SK-N-SH treated with all-trans-retinoic acid at 6 μM for 48 hours (cell line): ENCODE measurements around the gene NEK1.
A peak's percentile ranks its signal among the peaks of the same experiment; 100 is the strongest.

Experiments used
- ATAC-seq: fragments of 200-7000 bp; cut with Tn5 transposase; 3 replicates; pipeline ENCODE4 v1.9.1; 2020; ENCODE audit warnings: mild to moderate bottlenecking, moderate library complexity
- ARNTL ChIP-seq: fragments of 450-650 bp; formaldehyde crosslinking; IDR thresholded peaks from 2 replicates; pipeline ENCODE4 v1.5.0; 2020; ENCODE audit warnings: low read depth, mild to moderate bottlenecking, moderate library complexity, borderline replicate concordance
- CREB5 ChIP-seq: fragments of 250-450 bp; sonication (Bioruptor Pico); IDR thresholded peaks from 2 replicates; pipeline ENCODE4 v1.5.1; 2020; ENCODE audit warnings: low read depth, mild to moderate bottlenecking, moderate library complexity
- CSDC2 ChIP-seq: fragments of 250-450 bp; sonication (Bioruptor Pico); IDR thresholded peaks from 2 replicates; pipeline ENCODE4 v1.5.0; 2020; ENCODE audit warnings: mild to moderate bottlenecking, moderate library complexity
- CSRNP3 ChIP-seq: fragments of 250-450 bp; sonication (Bioruptor Pico); IDR thresholded peaks from 2 replicates; pipeline ENCODE4 v1.5.1; 2021; ENCODE audit warnings: mild to moderate bottlenecking, moderate library complexity
- ESRRG ChIP-seq: fragments of 250-450 bp; sonication (Bioruptor Pico); IDR thresholded peaks from 2 replicates; pipeline ENCODE4 v1.6.1; 2021; ENCODE audit warnings: mild to moderate bottlenecking
- ISL1 ChIP-seq: fragments of 250-450 bp; sonication (Bioruptor Pico); IDR thresholded peaks from 2 replicates; pipeline ENCODE4 v2.1.2; 2022; ENCODE audit warnings: mild to moderate bottlenecking, moderate library complexity
- PATZ1 ChIP-seq: fragments of 250-450 bp; sonication (Bioruptor Pico); IDR thresholded peaks from 2 replicates; pipeline ENCODE4 v1.8.0; 2020; ENCODE audit warnings: mild to moderate bottlenecking, moderate library complexity, borderline replicate concordance
- POU6F1 ChIP-seq: fragments of 250-450 bp; sonication (Bioruptor Pico); IDR thresholded peaks from 2 replicates; pipeline ENCODE4 v1.8.0; 2021; ENCODE audit warnings: low read depth, mild to moderate bottlenecking, moderate library complexity, borderline replicate concordance
- PPARA ChIP-seq: fragments of 250-450 bp; sonication (Bioruptor Pico); IDR thresholded peaks from 2 replicates; pipeline ENCODE4 v1.5.0; 2020; ENCODE audit warnings: mild to moderate bottlenecking, borderline replicate concordance
- RARB ChIP-seq: fragments of 250-450 bp; sonication (Bioruptor Pico); IDR thresholded peaks from 2 replicates; pipeline ENCODE4 v1.8.0; 2021; ENCODE audit warnings: mild to moderate bottlenecking, moderate library complexity
- SNAI2 ChIP-seq: fragments of 250-450 bp; sonication (Bioruptor Pico); IDR thresholded peaks from 2 replicates; pipeline ENCODE4 v1.5.0; 2020; ENCODE audit warnings: mild to moderate bottlenecking, moderate library complexity
- TCF4 ChIP-seq: fragments of 250-450 bp; sonication (Bioruptor Pico); IDR thresholded peaks from 2 replicates; pipeline ENCODE4 v1.8.0; 2021; ENCODE audit warnings: mild to moderate bottlenecking, moderate library complexity, borderline replicate concordance
- TOX ChIP-seq: fragments of 250-450 bp; sonication (Bioruptor Pico); IDR thresholded peaks from 2 replicates; pipeline ENCODE4 v1.8.0; 2021; ENCODE audit warnings: mild to moderate bottlenecking, moderate library complexity, borderline replicate concordance
- TSHZ2 ChIP-seq: fragments of 250-450 bp; sonication (Bioruptor Pico); IDR thresholded peaks from 2 replicates; pipeline ENCODE4 v1.5.0; 2020; ENCODE audit warnings: mild to moderate bottlenecking, moderate library complexity
- ZC3H10 ChIP-seq: fragments of 250-450 bp; sonication (Bioruptor Pico); IDR thresholded peaks from 2 replicates; pipeline ENCODE4 v1.5.1; 2021; ENCODE audit warnings: mild to moderate bottlenecking, moderate library complexity
- ZFP3 ChIP-seq: fragments of 250-450 bp; sonication (Bioruptor Pico); IDR thresholded peaks from 2 replicates; pipeline ENCODE4 v1.5.0; 2020; ENCODE audit warnings: mild to moderate bottlenecking, moderate library complexity
- ZFP30 ChIP-seq: fragments of 450-650 bp; formaldehyde crosslinking; IDR thresholded peaks from 2 replicates; pipeline ENCODE4 v1.5.0; 2022; ENCODE audit warnings: mild to moderate bottlenecking, moderate library complexity
- ZNF565 ChIP-seq: fragments of 450-650 bp; formaldehyde crosslinking; conservative IDR thresholded peaks from 2 replicates; pipeline ENCODE4 v1.5.0; 2020; ENCODE audit warnings: low read depth, mild to moderate bottlenecking, moderate library complexity
- ZNF70 ChIP-seq: fragments of 450-650 bp; formaldehyde crosslinking; IDR thresholded peaks from 2 replicates; pipeline ENCODE4 v1.5.0; 2020; ENCODE audit warnings: mild to moderate bottlenecking, moderate library complexity
- ZNF8 ChIP-seq: fragments of 450-650 bp; formaldehyde crosslinking; IDR thresholded peaks from 2 replicates; pipeline ENCODE4 v1.5.0; 2020; ENCODE audit warnings: mild to moderate bottlenecking, moderate library complexity

NEK1 gene

GRCh38 chr4:169622566-169622965 lies 10.2 kb upstream of the NEK1 start:
- no peak for ATAC-seq
- no peak for TF ChIP-seq CREB5
- TF ChIP-seq RARB (CRISPR knock-in tag): no peak
- no peak for TF ChIP-seq ZNF70 (CRISPR knock-in tag)
- no peak for TF ChIP-seq POU6F1 (CRISPR knock-in tag)

GRCh38 chr4:169621731-169622492 lies 9.5 kb upstream of the NEK1 start:
- ATAC-seq: no peak
- TF ChIP-seq ARNTL (no peak), PATZ1 (CRISPR knock-in tag) (no peak), TSHZ2 (CRISPR knock-in tag) (no peak), TCF4 (CRISPR knock-in tag) (no peak), SNAI2 (CRISPR knock-in tag) (no peak), ESRRG (CRISPR knock-in tag) (no peak), CSDC2 (CRISPR knock-in tag) (no peak), ZNF565 (no peak), ZFP3 (CRISPR knock-in tag) (no peak), CREB5 (no peak), ISL1 (no peak), ZNF70 (CRISPR knock-in tag) (no peak), ZFP30 (CRISPR knock-in tag) (no peak), RARB (CRISPR knock-in tag) (no peak), TOX (CRISPR knock-in tag) (no peak), CSRNP3 (no peak), ZC3H10 (no peak), ZNF8 (CRISPR knock-in tag) (no peak)

GRCh38 chr4:169620880-169621248 lies 8.5 kb upstream of the NEK1 start:
- peak; percentile 27 for ATAC-seq
- no peak for TF ChIP-seq CSRNP3
- TF ChIP-seq PPARA (CRISPR knock-in tag): no peak
- no peak for TF ChIP-seq ESRRG (CRISPR knock-in tag)
- no peak for TF ChIP-seq TSHZ2 (CRISPR knock-in tag)
- no peak for TF ChIP-seq RARB (CRISPR knock-in tag)
- no peak for TF ChIP-seq TCF4 (CRISPR knock-in tag)
- no peak for TF ChIP-seq ZFP30 (CRISPR knock-in tag)
- no peak for TF ChIP-seq CREB5
- TF ChIP-seq ZNF565: no peak
- TF ChIP-seq SNAI2 (CRISPR knock-in tag): no peak
